Activated CD8-positive, alpha-beta memory T cell treated with anti-CD3 and anti-CD28 coated beads, Interleukin-2, amount 50 U/mL, for 24 hours (primary cell): ENCODE measurements around the gene CCDC83.
"Not testable (repeated sequence)": the region's sequence is repeated elsewhere in the genome, so short reads cannot be mapped to it uniquely, and the experiment has no call there.

Source experiments
- DNase-seq: peaks from one replicate; pipeline ENCODE4 v3.0.0-alpha.2; 2020; ENCODE audit errors: extremely low read depth

The CCDC83 gene

DNA sequence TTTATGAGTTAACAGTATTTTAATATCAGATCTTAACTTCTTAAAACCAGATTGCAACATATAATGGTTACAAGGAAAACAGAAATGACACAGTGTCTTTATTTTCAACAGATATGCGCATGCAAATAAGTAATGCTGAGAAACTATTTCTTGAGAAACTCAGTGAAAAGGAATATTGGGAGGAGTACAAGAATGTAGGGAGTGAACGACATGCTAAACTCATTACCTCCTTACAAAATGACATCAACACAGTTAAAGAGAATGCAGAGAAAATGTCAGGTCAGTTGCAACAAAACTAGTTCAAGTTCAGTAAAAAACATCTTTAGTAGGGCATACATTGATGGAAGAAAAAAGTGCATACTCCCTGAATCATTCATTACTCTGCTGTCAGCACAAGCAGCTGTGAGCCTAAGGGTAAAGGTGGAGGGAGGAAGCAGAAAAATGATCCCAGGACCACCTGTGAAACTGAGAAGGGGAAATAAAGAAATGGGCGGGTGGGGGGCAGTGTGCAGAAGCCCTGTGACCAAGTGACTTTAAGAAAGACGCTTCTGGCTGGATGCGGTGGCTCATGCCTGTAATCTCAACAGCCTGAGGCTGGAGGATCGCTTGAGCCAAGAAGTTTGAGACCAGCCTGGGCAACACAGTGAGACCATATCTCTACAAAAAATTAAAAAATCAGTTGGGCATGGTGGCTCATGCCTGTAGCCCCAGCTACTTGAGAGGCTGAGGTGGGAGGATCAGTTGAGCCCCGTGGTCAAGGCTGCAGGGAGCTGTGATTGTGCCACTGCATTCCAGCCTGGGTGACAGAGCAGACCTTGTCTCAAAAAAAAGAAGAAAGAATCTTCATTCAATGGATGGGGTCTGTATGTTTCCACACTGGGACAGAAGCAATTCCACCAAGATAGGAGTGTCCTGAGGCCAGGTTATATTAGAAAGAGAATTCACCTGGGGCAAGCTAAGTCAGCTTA lies 31.2 kb downstream of the CCDC83 start:
- DNase-seq, result no peak

DNA sequence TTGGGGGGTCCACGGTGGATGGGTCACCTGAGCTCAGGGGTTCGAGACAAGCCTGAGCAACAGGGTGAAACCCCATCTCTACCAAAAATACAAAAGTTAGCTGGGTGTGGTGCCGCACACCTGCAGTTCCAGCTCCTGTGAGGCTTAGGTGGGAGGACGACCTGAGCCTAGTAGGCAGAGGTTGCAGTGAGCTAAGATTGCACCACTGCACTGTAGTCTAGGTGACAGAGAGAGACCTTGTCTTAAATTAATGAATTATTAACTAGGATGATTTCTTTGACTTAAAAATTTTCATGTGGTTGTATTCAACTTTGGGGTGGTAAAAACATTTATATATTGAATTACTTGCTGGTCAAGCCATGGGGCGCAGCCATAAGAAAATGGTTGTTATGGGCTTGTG lies 33.9 kb downstream of the CCDC83 start:
- no peak for DNase-seq

DNA sequence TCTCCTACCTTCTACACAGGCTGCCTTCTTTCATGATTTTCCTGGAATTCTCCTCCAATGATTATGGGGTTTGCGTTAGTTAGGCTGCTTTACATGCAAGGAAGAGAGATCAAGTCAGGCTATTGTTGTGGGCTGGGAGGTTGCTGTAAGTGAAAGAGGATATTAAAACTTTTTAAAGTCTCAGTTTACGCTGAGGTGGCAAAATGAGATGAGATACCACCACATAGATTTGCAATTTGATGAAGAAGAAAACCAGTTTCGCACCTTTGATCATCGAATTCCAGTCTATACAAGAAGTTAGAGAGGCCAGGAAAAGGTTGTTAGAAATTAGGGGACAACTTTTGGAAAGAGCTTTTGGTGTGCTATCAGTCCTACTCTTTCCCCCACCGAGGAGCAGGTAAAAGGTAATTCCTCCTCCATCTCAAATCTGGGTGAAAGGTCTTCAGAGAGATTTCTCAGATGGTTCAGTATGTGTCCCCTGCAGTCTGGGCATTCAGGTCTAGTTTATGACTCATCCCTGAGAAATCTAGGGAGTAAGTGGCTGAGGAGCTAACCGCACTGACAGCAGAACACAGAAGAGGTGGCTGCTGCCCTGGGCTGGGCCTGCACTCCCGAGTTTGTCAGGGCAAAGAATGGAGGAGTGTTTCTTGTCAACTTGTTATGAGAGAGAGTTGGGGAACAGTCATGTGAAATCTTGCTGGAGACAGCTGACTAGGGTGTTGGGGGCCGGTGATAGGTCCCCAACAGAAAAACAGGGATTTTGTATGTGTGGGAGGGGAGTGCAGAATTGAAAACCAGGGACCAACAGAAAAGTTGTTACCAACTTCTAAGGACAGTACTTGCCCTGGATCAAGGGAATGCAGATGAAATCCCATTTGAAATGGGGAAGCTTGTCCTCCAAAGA lies 34.7 kb downstream of the CCDC83 start:
- DNase-seq, result no peak

DNA sequence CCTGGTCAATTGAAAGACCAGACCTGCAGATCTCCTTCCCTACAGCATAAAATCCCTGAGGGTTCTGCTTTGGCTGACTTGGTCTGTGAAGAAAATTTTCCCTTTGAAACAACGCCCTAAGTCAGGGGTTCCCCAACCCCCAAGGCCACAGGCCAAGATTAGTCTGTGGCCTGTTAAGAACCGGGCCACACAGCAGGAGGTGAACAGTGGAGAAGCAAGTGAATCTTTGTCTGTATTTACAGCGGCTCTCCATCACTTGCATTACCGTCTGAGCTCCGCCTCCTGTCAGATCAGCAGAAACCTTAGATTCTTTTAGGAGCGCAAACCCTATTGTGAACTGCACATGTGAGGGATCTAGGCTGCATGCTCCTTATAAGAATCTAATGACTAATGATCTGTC lies 38.2 kb downstream of the CCDC83 start:
- no peak for DNase-seq

- DNase-seq, result no peak
These were observed 41.7 kb downstream of the CCDC83 start for GRCh38 chr11:85896876-85897275.

- DNase-seq, result no peak
These were observed 43.3 kb downstream of the CCDC83 start for GRCh38 chr11:85898456-85898855.

- no peak for DNase-seq
These were observed 47.2 kb downstream of the CCDC83 start for GRCh38 chr11:85902353-85902752.

DNA sequence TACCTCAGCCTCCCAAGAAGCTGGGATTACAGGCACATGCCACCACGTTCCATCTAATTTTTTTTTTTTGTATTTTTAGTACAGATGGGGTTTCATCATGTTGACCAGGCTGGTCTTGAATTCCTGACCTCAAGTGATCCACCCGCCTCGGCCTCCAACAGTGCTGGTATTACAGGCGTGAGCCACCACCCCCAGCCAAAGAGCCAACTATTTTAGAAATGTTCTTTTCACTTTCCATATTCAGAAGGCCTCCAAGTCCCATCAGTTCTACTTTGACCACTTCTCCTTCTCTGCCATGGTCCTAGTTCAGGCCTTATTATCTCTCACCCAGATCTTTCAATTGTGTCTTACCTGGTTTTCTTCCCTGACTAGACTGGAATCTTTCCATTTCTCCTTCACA lies 48.2 kb downstream of the CCDC83 start:
- no peak for DNase-seq

GRCh38 chr11:85903811-85904210 lies 48.6 kb downstream of the CCDC83 start:
- DNase-seq, result no peak

DNA sequence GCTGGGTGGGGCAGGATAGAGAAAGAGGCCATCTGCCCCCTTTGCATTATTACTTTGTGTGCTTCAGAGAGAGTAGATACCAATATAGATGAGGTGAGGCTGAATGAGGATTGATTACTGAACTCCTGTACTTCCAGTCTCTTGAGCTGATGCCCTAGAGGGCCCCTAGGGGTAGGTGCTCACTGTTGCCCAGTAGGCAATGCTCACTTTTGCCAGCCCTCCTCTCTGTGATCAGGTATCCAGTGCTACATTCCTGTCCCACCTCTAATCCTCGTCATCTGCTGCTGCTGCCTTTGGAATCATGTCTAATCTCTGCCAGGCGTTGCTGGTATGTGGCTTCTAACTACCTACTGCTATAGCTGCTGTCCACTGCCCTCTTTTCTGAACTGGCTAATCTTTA lies 57.2 kb downstream of the CCDC83 start:
- DNase-seq, result no peak

DNA sequence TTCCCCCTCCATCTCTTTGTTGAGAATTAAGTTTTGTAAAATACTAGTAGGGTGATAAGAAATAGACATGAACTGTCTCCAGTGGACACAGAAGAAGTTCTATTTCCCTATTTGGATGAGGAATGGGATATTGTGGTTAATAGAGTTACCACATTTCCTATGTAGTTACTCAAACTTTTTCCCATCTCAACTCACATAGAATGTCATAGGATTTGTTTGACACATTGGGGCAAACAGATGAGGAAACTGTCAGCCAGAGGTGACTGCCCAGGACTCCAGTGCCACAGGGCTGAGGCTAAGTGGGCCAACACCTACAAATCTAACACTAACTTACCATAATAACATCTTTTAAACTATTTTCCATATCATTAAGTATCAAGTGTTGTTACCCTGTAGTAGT lies 58.3 kb downstream of the CCDC83 start:
- no peak for DNase-seq

DNA sequence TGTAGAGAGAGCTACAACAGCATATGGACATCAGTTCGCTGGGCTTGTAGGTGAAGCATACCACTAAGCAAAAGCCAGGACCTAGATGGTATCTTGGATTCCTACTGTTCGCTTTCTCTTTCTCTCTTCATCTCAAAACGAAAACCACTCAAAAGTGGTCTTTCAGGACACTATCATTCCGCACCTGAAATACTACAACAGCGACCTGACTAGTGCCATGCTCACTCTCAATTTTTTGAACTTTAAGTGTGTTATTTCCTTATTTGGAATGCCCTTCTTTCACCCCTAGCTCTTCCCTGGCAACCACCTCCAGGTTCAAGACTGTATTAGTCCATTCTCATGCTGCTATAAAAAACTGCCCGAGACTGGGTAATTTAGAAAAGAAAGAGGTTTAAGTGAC lies 59.2 kb downstream of the CCDC83 start:
- no peak for DNase-seq

DNA sequence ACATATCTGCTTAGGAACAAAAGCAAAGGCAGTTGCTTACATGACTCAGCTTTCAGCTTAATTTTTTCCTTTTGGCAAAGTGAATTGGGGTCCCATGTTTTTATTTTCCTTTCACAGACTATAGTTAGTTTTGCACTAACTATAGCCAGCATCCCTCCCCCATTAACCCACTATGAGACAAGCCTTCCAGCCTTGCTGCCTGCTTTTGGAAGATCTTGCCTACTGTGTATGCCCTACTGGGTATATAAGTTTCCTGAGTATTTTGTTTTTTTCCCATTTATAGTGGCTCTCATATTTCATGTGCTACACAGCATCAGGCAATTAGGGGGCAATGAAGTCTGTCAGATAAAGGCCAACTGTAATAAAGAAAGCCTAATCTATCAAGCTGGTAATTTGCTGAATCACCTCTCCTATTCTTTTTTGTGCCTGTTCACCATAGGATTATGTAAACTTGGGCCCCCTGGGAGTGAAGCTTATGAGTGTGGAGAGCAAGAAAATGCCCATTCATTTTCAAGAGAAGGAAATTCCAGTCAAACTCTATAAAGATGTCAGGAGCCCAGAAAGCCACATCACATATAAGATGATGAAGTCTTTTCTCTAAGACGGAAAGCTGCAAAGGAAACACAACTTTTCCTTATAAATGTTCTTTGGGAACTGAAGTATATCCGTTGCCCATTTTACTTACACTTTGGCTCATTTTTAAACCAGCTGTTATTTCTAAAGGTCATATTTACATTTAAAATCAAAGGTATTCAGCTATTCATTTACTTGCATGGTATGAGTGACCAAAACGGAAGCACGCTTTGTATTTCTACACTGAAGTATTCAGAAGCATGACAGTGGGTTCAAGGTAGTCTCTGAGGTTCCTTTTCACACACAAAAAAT lies 64.0 kb downstream of the CCDC83 start:
- no peak for DNase-seq

- no peak for DNase-seq
These were observed 67.2 kb downstream of the CCDC83 start for GRCh38 chr11:85922367-85922766.

- DNase-seq, result no peak
These were observed 68.3 kb downstream of the CCDC83 start for GRCh38 chr11:85923455-85923854.

GRCh38 chr11:85926653-85927214 lies 71.6 kb downstream of the CCDC83 start:
- DNase-seq, result not testable (repeated sequence)

DNA sequence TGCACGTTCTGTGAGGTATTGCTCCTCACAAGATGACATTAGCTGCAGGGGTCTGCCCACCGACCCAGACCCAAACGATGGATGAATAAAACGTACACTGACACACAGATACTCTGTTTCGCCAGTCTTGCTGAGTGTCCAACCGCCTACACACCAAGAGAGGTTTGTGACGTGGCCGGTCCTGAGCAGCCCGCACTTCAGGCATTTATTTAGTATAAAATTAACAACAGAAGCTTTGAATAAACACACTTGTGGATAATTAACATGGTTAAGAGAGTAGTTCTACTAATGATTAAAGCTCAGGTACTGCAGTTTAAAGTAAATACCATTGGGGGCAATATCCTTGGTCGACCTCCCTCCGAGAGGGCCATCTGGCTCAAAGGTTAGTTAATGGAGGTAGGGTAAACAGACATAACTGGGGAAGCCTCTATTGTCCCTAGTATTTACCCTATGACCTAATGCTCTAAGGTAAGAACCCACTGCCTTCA lies 75.7 kb downstream of the CCDC83 start:
- DNase-seq, result no peak

DNA sequence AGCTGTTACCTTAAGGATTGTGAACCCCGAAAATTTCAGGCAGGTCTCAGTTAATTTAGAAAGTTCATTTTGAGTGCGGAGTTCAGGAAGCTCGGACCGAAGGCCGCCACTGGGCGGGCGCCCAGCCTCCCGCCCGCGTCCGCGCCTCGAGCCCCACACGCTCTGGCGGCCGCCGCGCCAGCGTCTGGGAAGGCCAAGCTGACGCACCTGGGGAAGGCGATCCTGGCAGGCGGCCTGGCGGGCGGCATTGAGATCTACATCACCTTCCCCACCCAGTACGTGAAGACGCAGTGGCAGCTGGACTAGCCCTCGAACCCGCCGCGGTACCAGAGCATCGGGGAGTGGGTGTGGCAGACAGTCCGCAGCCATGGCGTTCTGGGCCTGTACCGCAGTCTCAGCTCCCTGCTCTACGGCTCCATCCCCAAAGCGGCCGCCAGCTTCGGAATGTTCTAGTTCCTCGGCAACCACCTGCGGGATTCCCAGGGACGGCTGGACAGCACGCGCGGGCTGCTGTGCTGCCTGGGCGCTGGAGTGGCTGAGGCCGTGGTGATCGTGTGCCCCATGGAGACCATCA lies 79.5 kb downstream of the CCDC83 start:
- DNase-seq, result no peak

DNA sequence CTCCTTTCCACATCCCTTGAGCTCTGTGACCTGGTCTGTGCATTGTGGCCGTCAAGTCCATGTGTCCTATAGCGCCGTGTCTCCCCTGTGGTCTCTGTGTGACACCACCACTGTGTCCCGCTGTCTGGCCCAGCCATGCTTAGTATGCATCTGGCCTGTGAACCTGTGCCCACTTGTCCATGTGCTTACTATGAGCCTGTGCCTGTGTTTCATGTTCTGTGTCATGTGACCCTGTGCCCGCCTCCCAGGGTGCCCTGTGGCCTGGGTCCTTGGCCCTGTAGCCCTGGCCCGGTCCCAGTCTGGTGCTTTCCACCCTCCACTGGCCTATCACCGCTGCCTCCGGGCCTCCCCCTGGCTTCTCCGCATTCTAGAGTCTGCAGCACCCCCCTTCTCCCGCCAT lies 80.6 kb downstream of the CCDC83 start:
- DNase-seq, result no peak

DNA sequence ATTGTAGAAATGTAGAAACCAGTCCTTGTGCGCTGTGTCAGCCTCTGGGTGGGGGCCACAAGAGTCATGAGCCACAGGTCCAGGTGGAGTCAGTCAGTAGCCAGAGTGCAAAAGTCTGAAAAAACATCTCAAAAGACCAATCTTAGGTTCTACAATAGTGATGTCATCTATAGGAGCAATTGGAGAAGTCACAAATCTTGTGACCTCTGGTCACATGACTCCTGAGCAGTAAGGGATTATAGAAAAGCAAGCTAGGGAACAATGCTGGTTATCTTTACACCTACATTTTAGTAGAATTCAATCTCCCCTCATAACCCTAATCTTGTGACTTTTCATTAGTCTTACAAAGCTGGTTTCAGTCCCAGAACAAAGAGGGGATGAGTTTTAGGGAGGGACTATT lies 82.7 kb downstream of the CCDC83 start:
- no peak for DNase-seq
